Ecto neural progenitor cell (in vitro differentiated cells): ENCODE results near the gene API5.

Experiments
- DNase-seq: peaks from one replicate; pipeline ENCODE4 v3.0.0-alpha.2; 2018; ENCODE audit warnings: low spot score

The API5 gene

DNA sequence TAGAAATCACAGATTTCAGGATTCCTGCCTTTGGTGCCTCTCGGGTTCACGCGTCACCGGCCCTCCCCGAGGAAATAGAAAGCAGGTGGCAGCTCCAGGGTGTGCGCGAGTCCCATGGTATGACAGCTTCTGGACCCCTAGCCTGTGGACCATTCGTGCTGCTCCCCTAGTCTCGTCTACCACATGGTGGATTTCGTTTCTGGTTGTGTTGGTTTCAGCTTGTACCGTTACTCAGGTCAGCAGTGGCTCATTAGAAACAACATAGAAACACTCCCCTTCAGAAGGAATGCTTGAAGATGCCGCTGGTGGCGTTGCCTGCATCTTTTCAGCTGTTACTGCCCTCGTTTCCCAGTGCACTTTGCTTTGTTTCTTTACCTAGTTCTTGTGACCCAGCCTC is 47.6 kb downstream of the API5 start:
- no peak for DNase-seq

DNA sequence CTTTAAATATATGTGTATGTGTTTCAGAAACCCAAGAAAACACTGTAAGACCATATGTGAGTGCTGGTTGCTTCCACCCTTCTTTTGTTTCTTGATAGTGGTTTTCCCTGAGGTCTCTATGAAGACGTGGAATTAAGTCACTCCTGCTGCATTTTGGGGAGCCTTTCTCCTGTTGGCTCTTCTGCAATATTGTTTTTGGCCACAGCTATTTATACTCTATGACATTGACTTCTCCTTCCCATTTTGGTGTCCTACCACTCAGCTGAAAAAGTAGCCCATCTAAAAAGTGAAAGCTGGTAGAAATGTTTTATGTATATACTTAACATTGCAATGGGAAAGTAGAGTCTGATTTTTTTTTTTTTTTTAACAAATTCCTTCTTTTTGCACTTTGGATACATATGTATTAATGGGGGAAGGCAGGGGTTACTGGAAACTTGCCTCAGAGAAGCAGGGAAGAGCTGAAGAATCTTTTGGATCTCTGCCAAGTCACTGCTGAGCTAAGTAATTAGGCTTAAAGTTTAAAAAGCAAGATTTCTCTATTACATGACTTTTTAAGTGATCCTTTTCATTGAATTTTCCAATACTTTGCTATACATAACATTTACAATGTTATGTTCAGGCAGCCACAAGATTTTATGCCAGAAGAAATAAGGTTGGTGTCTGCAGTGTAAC is 48.7 kb downstream of the API5 start:
- DNase-seq, result no peak

DNA sequence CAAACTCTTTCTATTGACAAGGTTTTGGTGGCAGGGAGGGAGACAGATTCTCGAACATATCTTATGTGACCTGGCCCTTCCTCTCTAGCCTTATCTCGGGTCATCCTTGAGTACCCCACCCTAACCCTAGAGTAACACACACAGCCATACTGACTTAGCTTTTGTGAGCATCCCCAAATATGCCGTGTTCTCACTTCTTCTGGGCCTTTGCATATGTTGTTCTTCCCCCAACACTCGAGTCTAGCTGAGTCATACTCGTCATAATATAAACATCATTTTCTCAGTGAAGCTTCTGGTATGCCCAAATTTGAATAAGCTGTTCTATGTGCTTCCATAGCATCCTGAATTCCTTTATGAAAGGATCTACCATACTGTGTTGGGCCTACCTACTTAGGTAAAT is 54.9 kb downstream of the API5 start:
- no peak for DNase-seq

DNA sequence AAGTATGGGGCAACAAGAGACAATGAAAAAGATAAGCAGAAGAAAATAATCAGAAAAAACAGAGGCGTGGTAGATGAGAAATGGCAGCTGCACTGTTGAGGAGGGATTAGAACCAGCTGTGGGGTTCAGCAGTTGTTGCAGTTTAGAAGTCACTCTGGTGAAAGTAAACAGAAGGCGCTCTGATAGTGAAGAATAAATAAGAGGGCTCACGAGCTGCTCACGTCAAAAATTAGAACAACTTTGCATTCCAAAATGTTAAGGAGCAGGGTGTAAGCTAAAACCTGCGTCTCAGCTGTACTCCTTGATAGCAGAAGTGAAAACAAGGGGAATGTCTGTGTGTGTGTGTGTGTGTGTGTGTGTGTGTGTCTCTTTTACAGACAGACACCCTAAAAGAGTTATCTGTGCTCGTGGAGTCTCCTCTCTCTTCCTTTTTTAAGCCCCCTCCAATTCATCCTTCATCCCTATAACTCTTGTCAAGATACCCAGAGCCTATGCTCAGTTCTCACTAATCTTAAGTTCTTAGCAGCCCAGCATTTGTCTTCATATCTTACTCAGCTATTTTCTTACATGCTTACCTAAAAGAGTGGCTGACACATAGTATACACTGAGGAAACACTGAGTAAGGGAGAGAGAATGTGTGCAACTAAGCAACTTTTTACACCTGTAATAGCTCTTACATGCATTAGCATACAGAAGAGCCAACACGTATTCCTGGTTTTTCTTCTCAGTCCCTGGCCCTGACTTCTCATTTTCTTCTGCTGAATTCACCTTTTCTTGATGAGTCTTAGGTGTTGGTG is 55.8 kb downstream of the API5 start:
- DNase-seq, result no peak

DNA sequence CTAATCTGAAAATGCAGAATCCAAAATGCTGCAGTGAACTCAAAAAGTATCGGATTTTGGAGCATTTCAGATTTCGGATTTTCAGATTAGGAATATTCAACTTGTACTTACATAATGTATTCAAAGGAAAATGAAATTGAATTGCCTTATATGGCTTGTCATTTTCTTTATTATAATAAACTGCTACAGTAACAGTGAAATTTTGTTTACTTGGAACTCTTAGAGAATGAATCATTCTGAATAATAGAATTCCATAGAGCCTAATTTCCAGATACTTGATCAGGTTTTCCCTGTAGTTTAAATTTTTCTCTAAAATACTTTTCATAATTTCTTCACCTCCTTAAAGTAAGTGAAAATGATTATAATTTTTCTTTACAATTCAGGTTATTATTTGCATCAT is 64.3 kb downstream of the API5 start:
- no peak for DNase-seq

DNA sequence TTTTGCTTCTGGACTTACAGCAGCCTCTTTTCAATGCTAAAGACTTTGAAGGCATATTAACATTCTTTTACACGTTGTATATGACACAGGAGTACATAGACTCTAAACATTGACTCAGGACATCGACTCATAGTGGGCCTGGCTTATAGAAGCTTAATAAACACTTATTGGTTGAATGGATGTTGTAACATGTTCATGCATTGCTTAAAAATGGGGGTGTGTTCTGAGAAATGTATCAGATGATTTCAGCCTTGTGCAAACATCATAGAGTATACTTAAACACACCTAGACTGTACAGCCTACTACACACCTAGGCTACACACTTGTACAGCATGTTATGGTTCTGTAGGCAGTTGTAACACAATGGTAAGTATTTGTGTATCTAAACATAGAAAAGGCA is 64.8 kb downstream of the API5 start:
- no peak for DNase-seq

DNA sequence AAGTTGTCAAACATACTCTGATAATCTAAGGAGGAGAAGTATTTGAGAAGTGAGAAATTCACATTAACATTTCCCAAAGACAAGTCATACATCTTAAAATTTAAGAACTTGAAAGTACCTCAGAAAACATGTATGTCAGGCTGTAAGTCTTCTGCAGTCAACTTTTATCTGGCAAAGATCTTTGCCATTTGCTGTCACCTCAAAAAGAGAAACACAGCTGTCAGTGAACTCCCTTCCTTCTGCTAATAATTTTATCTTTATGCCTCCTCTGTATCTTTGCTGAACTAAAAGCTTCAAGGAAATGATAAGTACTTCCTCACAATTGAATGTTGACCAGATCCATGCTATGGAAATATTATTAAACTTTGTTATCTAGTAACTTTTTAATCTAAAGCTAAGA is 65.6 kb downstream of the API5 start:
- no peak for DNase-seq

DNA sequence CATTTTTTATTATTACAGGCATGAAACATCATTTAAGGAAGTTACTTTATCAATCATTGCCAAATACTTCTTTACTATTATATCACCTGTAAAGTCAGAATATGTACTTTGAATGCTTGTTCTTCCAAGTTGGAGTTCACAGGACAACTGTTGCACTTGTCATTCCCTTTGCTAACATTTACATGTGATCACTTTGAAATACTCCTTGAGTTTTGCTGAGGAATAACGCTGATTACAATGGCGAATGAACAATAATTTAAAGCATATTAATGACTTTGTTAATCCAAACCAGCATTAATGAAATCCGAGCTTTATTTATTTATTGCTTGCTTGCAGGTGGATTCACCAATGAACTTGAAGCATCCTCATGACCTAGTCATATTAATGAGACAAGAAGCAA is 67.1 kb downstream of the API5 start:
- no peak for DNase-seq

DNA sequence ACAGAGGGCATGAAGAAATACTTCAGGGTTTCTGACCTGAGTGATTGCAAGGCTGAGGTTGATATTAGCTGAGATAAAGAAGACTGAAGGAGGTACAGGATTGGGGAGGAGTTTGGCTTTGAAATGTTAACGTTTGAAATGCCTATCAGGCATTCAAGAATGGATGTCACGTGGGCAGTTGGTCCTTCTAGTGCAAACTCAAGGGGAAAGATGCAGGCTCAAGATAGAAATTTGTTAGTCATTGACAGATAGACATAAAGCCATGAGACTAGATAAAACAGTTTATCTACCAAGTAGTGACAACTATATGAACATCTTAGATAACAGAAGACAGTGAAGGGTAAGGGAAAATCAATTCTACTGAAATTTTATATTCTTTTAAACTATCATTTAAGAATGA is 70.0 kb downstream of the API5 start:
- DNase-seq, result no peak

DNA sequence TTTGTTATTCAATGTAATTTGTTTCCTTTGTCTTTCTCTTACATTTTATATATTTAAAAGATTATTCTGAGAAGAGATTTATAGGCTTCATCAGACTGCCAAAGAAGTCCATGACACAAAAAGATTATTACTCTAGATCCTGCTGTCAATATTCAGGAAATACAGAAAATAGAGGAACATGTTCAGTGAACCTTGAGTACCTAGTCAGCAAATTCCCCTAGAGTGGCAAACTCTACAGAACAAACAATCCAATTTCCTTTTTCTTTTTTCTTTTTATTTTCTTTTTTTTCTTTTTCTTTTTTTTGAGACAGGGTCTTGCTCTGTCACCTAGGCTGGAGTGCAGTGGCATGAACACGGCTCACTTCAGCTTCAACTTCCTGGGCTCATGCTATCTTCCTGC is 70.8 kb downstream of the API5 start:
- no peak for DNase-seq

DNA sequence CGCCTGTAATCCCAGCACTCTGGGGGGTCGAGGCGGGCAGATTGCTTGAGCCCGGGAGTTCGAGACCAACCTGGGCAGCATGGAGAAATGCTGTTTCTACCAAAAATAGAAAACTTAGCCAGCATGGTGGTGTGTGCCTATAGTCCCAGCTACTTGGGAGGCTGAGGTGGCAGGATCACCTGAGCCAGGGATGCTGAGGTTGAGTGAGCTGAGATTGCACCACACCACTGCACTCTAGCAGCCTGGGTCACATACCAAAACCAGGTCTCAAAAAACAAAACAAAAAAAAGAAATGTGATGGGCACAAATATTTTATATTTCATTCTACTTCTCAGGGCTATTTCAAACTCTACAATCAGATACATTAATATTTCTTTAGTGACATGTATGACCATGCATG is 72.6 kb downstream of the API5 start:
- DNase-seq, result no peak

DNA sequence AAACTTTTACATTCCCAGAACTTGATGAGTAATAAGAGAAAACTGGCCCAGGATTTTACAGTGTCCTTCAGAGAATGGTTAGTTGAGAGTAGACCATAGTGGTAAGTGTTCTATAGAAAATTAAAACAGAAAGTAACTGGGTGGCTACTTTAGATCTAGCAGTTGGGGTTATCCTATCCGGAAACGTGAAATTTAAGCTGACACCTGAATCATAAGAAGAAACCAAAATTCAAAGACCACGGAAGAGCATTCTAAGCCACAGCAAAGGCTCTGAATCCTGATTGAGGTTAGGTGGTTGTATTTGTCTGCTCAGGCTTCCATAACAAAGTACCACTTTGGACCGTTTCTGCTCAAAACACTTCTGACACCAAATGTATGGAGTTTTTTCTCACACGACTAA is 80.9 kb downstream of the API5 start:
- no peak for DNase-seq

DNA sequence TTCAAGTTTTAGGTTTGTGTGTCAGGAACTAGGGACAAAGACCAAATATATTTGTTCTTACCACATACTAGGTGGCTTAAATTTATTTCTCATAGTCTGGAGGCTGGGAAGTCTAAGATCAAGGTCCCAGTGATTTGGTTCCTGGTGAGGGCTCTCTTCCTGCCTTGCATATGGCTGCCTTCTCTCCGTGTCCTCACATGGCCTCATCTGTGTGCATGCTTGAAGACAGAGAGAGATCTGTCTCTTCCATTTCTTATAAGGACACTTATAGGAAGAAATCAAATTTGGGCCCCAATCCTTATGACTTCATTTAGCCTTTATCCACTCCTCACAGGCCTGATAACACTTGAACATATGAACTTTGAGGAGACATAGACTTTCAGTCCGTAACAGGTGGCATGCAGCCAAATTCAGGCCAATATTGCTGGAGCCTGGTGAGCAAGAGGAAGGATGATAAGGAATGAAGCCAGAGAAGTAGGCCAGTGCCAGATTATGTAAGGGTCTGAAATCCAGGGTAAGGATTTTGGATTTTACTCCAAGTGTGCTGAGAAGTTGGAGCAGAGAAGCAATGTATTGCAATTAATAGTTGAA is 82.1 kb downstream of the API5 start:
- DNase-seq, result no peak
